ENCODE results near the gene DAO.
"Not testable (repeated sequence)": the region's sequence is repeated elsewhere in the genome, so short reads cannot be mapped to it uniquely, and the experiment has no call there.

Gene DAO

GRCh38 chr12:108879615-108880254 lies at the start of gene DAO:
DAO (plus strand) TSS chr12:108880092; CDS start chr12:108885007, 4,915 bp downstream.
- DNase-seq: peak; percentile 23

GRCh38 chr12:108831309-108831991 lies 48.4 kb upstream of the DAO start:
- DNase-seq: no peak

GRCh38 chr12:108832208-108832607 lies 47.7 kb upstream of the DAO start:
- no peak for DNase-seq

GRCh38 chr12:108832730-108833354 lies 47.0 kb upstream of the DAO start:
- no peak for DNase-seq

- DNase-seq: no peak
Observed at GRCh38 chr12:108833355-108833733, 46.5 kb upstream of the DAO start.

GRCh38 chr12:108833757-108834472 lies 46.0 kb upstream of the DAO start:
- DNase-seq: no peak

GRCh38 chr12:108835860-108836634 lies 43.8 kb upstream of the DAO start:
- DNase-seq: peak; percentile 21

GRCh38 chr12:108837239-108837638 lies 42.7 kb upstream of the DAO start:
- no peak for DNase-seq

GRCh38 chr12:108837680-108838079 lies 42.2 kb upstream of the DAO start:
- no peak for DNase-seq

GRCh38 chr12:108838194-108839017 lies 41.5 kb upstream of the DAO start:
- peak; percentile 96 for DNase-seq

GRCh38 chr12:108839018-108839889 lies 40.6 kb upstream of the DAO start:
- DNase-seq: peak; percentile 29

GRCh38 chr12:108839890-108840230 lies 40.0 kb upstream of the DAO start:
- DNase-seq: no peak

- DNase-seq: no peak
Observed at GRCh38 chr12:108840605-108841332, 39.1 kb upstream of the DAO start.

- not testable (repeated sequence) for DNase-seq
Observed at GRCh38 chr12:108841825-108842224, 38.1 kb upstream of the DAO start.

GRCh38 chr12:108842361-108842760 lies 37.5 kb upstream of the DAO start:
- no peak for DNase-seq

GRCh38 chr12:108843187-108843586 lies 36.7 kb upstream of the DAO start:
- DNase-seq: no peak

GRCh38 chr12:108845696-108846095 lies 34.2 kb upstream of the DAO start:
- DNase-seq: peak; percentile 48

- DNase-seq: peak; percentile 90
Observed at GRCh38 chr12:108846290-108846701, 33.6 kb upstream of the DAO start.

GRCh38 chr12:108847705-108848104 lies 32.2 kb upstream of the DAO start:
- DNase-seq: no peak

GRCh38 chr12:108849660-108850059 lies 30.2 kb upstream of the DAO start:
- DNase-seq: peak; percentile 39
